Stimulated activated CD4-positive, alpha-beta T cell treated with anti-CD3 and anti-CD28 coated beads, Interleukin-15, amount 100 ng/mL, for 24 hours (primary cell): Measurements from ENCODE around the gene TNRC18.
"Not testable (repeated sequence)": the region's sequence is repeated elsewhere in the genome, so short reads cannot be mapped to it uniquely, and the experiment has no call there.

ENCODE experiments used
- DNase-seq: peaks from one replicate; pipeline ENCODE4 v3.0.0-alpha.2; 2020

TNRC18 gene, protein sequence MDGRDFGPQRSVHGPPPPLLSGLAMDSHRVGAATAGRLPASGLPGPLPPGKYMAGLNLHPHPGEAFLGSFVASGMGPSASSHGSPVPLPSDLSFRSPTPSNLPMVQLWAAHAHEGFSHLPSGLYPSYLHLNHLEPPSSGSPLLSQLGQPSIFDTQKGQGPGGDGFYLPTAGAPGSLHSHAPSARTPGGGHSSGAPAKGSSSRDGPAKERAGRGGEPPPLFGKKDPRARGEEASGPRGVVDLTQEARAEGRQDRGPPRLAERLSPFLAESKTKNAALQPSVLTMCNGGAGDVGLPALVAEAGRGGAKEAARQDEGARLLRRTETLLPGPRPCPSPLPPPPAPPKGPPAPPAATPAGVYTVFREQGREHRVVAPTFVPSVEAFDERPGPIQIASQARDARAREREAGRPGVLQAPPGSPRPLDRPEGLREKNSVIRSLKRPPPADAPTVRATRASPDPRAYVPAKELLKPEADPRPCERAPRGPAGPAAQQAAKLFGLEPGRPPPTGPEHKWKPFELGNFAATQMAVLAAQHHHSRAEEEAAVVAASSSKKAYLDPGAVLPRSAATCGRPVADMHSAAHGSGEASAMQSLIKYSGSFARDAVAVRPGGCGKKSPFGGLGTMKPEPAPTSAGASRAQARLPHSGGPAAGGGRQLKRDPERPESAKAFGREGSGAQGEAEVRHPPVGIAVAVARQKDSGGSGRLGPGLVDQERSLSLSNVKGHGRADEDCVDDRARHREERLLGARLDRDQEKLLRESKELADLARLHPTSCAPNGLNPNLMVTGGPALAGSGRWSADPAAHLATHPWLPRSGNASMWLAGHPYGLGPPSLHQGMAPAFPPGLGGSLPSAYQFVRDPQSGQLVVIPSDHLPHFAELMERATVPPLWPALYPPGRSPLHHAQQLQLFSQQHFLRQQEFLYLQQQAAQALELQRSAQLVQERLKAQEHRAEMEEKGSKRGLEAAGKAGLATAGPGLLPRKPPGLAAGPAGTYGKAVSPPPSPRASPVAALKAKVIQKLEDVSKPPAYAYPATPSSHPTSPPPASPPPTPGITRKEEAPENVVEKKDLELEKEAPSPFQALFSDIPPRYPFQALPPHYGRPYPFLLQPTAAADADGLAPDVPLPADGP (N-terminal part only)

GRCh38 chr7:5423306-5423975 is at the start of gene TNRC18:
Gene TNRC18, minus strand, starts transcription at chr7:5423834. Its CDS starts 2,588 bp downstream, at chr7:5421246.
- peak; percentile 40 for DNase-seq

DNA sequence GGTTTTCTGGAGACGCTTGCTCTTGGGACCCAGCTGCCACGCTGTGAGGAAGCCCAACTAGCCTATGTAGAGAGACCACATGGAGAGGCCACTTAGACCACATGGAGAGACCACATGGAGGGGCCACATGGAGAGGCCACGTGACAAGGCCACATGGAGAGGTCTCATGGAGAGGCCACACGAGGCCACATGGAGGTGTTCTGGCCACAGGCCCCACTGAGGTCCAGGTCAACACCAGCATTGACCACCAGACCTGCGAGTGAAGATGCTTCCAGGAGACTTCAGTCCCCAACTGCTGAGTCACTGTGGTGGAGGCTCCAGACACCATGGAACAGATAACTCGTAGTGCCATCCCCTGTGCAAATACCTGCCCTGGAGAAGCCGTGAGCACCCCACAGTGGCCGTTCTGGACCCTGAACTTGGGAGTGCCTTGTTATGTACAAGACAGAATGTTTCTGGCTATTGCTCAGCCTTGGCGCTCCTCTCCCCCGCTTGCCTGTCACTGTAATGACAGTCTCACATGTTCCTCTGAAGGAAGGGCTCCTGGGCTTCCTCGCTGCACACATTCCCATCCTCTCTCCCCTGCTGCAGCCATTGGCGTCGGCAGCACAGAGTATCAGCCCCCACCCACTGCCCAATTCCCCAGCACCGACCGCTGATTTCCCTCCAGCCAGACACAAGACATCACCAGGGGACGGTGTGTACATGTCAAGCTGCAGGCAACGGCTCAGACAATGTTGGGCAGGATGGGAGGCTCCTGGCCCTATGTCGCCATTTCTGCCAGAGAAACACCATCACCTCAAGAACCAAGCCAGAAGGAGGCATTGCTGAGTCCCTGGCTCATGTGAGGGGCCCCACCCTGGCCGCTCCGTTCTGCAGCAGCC is 49.0 kb upstream of the TNRC18 start:
- no peak for DNase-seq

- DNase-seq = not testable (repeated sequence)
Measured at GRCh38 chr7:5471623-5472022, 48.0 kb upstream of the TNRC18 start.

DNA sequence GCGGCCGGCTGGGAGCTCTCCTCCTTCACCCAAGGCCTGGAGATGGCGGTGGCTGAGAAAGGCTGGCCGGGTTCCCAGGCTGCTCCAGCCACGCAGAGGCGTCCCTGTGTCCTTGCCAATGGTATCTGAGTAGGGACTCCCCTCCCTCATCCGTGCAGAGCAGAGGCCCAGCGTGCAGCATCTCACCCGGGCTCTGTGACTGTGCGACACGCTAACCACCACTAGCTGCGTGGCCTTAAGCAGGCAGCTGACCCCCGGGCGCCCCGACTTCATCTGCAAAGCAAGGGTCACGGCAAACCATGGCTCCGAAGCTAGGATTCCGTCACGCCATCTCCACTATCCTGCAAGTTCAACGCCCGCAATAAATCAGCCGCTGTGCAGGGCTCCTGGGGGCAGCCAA is 47.2 kb upstream of the TNRC18 start:
- DNase-seq = no peak

DNA sequence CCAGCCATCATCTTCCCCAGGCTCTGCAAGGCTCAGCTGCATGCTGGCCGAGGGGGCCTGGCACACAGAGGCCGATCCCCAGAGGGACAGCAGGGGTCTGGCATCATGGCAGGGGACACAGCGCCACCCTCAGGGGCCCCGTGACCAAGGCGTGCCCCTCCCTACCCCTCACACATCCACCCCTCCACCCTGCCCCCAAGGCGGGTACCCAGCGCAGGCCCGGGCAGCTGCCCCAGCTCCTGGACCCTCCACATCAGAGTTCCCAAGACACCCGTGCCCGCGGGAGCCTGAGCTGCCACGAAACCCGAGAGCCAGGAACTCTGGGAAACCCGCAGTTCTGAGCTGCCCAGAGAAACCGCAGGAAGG is 46.5 kb upstream of the TNRC18 start:
- DNase-seq = no peak

- no peak for DNase-seq
Measured at GRCh38 chr7:5469375-5470166, 45.9 kb upstream of the TNRC18 start.

GRCh38 chr7:5467645-5468044 is 44.0 kb upstream of the TNRC18 start:
- no peak for DNase-seq

GRCh38 chr7:5466551-5466950 is 42.9 kb upstream of the TNRC18 start:
- DNase-seq = no peak

GRCh38 chr7:5463031-5463430 is 39.4 kb upstream of the TNRC18 start:
- no peak for DNase-seq

DNA sequence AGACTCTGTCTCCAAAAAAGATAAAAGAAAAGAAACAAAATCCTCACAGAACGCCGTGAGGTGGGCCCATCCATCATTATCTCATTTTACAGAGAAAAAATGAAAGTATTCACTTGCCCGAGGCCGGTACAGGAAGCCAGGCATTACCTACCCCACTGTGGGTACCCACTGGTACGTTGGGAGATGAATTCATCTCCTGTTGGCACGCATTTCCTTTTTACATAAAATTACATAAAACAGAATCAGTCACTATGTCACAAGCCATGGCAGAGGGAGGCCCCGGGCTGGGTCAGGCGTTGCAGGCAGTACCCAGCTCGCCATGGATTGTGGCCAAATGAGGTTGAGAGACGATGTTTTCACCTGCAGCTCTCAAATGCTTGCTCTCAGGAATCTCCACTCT is 38.6 kb upstream of the TNRC18 start:
- DNase-seq = no peak

DNA sequence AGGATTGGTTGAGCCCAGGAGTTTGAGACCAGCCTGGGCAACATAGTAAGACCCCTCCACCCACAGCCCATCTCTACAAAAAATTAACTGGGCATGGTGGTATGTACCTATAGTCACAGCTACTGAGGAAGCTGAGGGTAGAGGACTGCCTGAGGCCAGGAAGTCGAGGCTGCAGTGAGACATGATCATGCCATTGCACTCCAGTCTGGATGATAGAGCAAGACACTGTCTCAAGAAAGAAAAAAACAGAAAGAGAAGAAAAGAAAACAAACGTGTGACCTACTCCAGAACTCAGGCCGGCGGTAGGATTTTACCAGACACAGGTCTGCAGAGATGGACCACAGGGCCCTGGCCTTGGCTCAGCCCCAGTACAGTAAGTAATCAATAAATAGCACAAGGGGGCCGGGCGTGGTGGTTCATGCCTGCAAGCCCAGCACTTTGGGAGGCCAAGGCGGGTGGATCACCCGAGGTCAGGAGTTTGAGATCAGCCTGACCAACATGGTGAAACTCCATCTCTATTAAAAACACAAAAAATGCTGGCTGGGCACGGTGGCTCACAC is 35.4 kb upstream of the TNRC18 start:
- DNase-seq = no peak

- DNase-seq = no peak
Measured at GRCh38 chr7:5457245-5457735, 33.7 kb upstream of the TNRC18 start.

DNA sequence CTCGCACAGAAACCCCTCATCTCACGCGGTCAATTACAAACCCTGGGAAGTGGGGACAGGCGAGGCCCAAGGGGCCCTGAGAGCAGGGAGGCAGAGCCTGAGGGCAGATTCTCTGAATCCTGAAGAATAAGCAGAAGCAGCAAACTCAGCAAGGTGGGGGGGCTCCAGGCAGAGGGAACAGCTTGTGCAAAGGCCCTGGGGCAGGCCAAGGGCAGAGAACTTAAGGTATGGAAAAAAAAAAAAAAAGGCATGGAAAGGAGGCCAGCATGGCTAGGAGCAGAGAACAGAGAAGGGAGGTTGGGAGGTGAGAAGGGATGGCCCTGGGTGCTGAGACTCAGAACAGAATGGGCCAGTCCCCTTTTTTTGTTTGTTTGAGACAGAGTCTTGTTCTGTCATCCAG is 32.8 kb upstream of the TNRC18 start:
- no peak for DNase-seq

GRCh38 chr7:5455581-5456219 is 32.1 kb upstream of the TNRC18 start:
- no peak for DNase-seq

DNA sequence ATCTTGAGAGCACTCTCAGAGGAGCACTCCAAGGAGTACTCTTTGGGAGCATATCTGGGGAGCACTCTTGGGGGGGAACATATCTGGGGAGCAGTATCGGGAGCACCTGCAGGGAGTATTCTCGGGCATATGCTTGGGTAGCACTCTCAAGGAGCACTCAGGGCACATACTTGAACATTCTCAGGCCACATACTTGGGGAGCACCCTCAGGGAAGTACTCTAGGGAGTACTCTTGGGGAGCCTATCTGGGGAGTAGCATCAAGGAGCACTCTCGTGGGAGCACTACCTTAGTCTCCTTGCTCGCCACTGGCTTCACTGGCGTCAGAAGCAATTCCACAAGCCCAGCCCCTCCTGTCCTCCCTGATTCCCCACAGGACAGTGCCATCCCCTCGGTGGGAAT is 31.5 kb upstream of the TNRC18 start:
- no peak for DNase-seq

DNA sequence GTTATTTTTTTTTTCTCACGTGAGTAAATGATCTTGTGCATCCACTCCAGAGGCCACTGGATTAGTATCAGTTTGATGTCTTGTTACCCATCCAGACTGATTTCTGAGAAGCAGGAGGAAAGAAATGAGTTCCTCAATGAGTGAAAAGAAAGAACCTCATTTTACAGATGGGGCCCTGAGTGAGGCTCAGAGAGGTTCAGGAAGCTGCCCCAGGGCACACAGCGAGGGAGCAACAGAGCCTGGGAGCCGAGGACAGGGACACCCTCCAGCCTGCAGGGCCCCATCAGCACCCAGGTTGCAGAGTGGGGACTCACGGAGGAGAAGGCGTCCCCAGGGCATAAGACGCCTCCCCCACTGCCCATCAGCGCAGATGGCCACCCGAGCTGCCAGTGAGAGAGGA is 30.9 kb upstream of the TNRC18 start:
- no peak for DNase-seq

- no peak for DNase-seq
Measured at GRCh38 chr7:5453566-5454075, 30.0 kb upstream of the TNRC18 start.

- no peak for DNase-seq
Measured at GRCh38 chr7:5452937-5453540, 29.4 kb upstream of the TNRC18 start.

DNA sequence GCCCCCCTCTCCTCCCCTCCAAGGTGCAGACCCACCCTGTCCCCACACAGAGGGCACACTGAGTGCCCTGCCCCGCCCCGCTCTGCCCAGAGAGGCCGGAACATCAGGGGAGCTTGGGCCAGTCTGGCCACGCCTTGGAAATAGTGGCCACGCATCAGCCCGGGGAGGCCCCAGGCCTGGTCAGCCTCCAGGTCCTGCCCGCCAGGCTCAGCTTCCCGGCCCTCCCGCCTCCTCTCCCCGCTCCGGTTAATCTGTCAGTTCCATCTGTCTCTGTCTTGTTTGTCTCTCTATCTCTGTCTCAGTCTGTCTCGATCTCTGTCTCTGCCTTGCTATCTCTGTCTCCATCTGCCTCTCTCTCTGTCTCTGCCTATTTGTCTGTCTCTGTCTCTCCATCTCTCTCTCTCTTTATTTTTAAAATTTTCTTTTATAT is 28.9 kb upstream of the TNRC18 start:
- DNase-seq = no peak
